ENCODE data around the gene PTPRJ. TPM values are rescaled to one million over a fixed set of nuclear protein-coding genes. Genes with fewer than 3 reads are reported as not detected.
A peak's percentile ranks its signal among the peaks of the same experiment; 100 is the strongest.

The PTPRJ gene
- total RNA-seq, 1 donor from 2014 or later = 1.4 TPM

DNA sequence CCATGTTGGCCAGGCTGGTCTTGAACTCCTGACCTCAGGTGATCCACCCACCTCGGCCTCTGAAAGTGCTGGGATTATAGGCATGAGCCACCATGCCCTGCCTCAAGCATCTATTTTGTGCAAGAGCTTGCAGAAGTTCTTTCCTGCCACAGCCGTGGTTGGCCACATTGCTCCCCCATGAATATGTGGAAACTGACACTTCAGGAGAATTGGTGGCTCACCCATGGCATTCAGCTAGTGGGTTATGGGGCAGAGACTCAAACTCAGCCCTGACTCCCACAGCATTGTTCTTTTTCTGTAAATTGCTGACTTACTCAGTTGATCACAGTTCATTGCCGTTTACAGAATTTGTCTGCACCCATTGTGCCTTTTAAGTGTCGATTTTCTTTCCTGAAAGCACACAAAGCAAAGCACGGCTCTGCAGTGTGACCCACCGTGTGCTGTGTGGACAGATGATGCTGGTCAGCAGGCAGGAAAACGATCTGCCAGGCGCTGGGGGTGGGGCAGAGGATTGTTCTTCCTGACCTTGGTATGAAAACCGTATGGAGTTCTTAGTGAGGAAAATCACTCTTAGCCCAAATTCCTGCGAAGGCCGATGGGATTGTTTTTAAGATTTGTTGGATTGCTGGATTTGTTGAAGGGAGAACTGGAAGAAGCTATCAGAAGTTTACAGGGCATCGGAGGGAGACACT is 115.6 kb downstream of the PTPRJ start:
- DNase-seq = no peak

DNA sequence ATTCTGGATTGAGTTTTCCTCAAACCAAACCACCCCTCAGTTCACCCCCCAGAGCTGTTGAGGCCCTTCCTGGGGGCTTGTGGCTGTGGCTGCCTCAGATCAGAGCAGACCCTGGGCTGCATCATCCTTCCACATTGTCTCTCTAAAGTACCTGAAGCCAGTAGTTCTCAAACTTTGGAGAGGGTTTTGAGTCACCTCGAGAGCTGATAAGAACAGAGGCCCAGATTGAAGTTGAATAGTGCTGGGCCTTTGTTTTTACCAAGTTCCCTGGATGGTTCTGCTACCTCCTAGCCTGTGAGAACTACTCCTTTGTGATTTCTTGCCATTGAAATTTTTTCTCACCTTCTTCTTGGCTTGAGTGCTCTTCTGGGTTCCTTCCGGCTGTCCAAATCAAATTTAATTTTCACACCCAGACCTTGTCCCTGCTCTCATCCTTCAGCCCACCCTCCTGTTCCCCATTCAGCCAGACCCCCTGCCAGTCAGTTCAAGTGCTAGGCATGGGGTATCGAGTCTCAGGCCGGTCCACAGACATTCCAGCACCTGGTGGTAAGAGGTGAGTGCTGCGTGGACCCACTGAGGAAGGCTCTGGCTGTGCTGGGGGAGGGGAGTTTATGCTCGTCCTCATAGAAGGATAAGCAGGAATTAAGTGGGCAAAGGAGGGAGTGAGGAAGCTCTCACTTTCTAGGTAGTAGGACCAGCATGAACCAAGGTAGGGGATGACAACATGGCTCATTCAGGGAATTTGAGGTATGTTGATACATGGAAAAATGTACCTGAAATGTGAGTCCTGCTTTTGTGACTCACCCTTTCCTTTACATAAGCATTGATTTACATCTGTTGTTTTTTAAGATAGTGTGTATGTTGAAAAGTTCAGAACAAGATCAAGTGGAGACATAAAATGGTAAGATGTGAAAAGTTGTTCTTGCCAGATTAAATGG is 116.5 kb downstream of the PTPRJ start:
- DNase-seq = no peak

DNA sequence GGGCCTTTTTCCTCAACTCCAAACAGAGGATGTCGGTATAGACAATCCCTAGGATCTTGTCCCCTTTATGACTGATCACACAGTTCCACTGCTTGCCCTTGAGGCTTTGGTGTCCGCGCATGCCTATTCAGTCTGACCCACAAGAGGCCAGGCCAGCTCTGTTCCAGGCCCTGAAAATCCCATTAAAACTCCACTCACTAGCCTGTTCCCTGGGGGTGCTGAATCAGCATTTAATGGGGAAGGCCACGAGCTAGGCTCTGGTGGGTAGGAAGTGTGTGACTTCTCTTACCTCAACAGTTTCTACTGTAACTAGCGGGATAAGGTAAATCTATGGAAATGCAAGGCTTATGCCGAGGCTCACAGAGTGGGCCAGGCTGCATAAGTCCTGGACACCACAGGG is 117.7 kb downstream of the PTPRJ start:
- DNase-seq = no peak

DNA sequence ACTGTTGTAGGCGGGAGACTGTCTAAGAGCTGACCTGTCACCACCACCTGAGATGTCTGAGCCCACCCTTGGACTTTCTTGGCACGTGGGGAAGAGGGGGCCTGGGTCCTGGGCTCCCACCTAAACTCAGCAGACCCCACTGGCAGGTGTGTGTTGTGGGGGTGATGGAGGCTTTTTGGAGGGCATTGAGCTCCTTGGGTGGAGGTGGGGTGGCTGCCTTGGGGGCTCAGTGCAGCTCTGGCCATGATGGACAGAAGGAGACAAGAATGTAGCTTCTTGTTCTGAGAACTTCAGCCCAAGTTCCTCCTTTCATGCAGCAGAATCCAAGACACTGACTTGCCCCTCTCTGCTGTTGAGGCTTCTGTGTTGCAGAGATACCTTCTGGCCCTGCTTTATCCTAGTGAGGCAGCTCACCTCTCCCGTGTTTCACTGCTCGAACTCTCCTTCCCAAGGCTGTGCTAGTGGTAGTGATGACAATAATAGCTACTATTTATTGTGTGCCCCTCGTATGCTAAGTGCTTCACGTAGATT is 119.6 kb downstream of the PTPRJ start:
- DNase-seq = no peak

DNA sequence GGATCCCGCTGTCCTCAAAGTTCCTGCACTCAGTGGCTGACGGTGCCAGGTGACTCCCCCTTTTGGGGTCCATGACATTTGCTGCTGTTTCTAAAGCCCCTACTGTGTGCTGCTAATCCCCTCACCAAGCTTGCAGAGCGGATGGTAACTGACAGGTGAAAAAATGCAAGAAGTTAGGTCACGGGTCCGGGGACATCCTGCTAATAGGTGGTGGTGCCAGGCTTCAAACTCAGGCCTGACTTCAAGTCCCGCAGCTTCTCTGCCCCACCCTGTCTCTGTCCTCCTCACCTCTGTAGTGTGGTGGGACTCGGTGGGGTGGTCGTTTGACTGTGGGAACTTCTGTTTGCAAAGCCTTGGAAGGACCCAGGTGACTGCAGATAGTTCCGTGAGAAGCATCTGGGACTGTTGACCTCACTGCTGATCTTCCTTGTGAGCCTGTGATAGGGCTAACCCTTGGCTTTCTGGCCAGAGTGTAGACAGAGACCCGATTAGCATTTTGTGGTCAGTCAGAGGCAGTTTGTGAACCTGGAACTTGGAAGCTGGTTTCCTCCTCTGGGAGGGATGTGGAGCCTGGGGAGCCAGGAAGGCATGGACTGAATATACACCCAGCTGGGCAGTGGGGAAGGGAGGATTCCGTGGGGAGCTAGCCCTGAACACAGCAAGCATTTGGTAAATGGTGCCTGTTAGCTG is 120.8 kb downstream of the PTPRJ start:
- DNase-seq = no peak

DNA sequence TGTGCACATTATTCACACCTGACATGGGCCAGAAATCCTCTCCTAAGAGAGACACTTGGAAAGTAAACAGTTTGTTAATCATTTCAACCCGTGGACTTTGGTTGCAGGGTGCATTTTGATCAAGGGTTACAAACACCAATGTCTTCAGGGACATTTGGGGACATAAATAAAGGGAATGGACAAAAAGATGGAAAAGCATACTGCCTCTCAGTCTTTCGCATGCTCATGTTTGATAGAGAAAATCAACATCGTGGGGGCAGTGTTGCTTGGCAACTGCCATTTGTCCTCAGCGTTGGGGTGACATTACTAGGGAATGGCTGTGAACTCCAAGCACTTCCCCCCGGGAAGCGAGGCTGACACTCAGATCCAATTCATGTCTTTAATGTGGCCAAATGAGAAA is 121.6 kb downstream of the PTPRJ start:
- DNase-seq = no peak

DNA sequence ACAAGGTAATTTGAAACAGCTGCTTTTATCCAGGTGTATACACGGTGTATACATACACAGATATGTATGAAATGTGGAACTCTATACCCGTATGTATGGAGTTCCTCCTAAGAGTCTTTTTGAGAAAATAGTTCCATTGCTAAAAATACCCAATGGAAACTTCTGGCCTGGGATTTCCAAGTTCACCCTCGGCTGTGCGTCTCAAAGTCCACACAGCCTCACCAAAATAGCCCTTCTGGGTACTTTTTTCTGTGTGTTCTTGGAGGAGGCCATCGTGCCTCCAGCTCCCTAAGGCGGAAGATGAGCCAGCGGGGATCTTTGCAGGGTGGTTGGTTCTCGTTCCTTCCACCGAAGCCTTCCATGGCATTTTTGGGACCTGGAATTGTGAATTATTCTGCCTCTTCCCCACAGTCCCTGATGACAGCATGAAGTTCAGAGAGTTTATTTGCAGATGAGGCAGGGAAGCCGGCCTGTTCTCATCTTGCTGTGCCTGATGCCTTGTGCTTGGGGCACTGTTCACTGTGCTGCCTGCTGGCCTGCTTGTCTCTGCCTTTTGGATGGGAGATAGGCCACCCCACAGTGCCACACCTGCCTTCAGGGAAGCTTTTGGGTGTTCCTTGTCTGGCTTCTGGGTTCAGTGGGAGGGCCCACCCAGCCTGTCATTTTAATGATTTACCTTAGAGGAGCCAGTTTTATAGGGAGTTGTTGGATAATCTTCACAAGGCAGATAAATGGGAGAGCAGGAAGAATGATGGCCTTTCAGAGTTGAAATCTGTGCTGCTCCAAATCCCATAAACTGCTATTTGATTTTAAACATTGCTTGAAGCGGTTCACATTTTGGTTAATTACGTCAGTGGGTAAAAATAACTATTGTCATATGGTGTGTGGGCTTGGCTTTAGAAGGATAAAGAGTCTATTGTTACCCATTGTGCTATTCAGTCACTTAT is 123.5 kb downstream of the PTPRJ start:
- no peak for DNase-seq

DNA sequence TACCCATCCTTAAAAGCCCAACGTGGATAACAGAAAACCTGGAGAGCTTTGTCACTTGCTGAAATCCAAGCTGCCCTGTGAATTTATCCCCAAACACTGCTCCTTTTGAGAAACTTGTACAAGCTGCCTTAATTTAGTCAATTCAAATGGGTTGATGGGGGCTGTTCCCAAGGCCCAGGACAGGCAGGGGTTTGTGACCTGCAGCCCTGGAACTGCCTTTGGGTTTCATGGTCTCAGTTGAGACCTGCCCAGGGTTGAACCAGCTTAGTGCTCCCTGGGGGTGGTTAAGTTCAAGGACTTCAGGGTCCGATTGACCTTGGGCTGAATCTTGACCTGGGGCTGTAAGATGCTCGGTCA is 124.2 kb downstream of the PTPRJ start:
- no peak for DNase-seq

DNA sequence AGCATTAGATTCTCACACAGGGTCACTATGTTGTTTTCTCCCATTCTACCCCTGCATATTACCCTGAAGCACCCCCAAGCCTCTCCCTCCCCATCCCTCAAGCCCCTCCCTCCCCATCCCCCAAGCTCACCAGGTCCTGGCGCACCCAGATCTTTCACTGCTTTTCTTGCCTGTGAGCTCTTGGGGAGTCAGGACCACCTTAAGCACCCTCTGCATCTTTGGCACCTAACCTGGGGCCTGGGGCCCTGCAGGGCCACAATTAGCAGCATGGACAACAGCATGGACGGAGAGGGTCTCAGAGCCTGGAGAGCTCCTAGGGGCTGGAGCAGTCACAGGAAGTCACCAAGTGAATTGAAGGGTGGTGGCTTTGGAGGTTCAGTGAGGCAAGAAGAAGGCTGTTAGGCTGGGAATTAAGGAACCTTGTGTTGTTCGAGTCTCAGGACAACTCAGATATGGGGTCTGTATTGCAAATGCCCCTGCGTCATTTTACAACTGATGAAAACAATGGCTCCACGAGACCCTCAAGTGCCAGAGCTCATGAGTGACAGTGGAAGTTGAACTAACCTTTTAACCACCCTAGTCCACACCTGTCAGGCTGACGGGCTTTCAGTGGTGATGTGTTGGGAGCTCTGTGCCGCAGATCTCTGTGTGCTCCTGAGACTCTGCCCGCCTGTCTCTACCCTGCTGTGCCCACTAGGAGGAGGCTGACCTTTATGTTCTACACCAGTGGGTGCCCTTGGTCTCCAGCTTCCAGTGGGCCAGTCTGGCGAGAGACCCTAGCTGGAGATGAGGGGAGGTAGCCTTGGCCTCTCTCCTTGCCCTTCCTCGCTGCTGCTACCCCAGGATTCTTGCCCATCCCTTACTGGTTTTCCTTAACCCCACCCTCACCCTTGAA is 125.0 kb downstream of the PTPRJ start:
- DNase-seq = no peak

DNA sequence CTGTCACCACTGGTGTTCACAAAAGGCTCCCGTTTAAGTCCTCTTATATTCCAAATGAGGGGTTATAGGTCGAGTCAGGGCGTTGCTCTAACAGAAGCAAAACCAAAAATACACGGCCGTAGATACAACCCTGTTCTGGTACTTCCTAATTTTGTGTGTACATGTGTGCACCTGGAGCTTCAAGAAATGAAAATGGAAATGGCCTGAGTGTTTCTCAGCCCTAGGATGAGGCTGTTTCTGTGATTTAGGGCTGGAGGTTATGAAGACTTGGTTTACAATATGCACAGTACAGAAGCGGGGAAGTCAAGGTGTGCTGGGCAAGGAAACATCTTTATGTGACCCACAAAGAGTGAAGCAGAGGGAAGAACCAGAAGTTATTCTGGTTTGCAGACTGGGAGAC is 125.8 kb downstream of the PTPRJ start:
- no peak for DNase-seq

DNA sequence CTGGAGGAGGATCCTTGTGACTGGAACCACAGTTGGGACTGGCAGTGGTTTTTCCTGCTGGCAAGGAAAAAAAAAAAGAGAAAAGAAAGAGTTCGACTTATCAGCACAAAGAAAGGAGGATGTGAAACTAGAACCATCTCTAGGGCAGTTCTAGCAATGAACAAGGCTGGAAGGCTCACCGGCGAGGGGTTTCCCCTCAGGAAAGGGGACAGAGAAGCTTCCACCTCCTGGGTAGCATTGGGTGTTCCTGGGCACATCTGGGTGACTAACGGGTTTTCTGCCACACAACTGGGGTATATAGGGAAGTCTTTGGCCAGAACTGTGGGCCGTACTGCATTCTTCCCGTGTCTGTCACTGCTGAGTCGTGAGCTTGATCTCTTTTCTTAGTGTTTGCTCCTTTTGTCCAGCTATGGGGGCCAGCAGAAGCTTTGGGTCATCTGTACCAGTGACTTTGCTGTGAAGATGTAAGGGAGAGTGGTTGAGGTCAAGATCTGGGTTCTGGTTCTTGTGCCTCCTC is 126.9 kb downstream of the PTPRJ start:
- DNase-seq = no peak

DNA sequence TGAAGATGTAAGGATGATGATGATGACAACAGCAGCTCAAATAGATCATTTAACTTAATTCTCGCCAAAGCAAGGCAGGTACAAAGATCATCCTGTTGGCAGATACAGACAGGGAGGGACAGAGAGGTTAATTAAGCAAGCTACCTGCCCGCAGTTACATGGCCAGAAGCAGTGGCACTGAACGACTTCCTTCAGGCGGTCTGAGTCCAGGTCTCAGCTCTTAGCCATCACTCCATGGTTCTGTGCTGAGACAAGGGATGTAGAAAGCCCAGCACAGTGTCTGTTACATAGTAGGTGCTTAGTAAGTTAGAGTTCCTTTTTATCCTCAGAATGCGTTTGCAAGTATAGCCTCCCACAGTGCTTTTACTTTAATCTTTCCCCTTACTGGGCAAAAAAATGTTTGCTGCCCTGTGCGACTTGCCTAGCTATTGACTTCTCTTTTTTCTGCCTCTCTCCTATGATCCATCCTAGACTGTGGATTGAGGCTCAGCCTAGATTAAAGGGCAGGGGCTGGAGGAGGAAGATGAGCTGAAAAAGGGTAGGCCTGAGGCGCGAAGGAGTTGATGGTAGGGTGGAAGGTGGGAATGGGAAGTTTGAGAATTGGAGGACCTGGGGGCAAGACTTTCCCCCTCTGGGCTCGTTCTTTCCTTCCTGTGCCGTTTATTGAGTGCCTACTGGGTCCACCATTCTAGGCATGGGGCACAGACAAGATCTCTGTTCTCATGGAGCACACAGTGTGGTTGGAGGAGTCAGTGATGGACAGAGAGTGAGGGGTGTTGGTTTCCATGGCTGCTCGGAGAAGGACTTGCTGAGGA is 128.1 kb downstream of the PTPRJ start:
- no peak for DNase-seq

DNA sequence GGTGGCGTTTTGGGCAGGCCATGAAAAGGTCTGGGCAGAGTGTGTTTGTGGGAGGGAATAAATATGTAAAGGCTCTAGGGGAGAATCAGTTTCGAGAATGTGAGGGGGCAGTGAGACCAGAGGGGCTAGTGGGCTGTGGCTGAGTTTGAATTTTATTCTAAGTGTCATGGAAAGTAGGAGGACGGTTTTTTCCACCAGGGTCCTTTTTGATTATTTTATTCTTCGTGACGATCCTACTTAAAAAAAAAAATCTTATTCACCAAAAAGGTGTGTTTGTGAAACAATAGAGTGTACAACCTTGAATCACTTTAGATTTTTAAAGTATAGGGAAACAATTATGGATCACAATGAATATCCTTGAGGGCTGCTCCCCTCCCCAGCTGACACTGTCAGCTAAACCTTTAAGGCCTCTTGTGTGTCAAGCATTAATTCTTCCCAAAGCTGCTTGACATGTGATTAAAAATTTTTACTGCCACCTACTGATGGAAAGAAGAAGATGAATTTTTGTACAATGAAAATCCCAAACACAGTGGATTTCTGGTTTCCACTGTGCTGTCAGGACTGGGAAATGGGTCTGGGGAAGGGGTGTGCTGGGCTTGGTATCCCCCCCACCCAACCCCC is 128.8 kb downstream of the PTPRJ start:
- DNase-seq = peak; percentile 69

DNA sequence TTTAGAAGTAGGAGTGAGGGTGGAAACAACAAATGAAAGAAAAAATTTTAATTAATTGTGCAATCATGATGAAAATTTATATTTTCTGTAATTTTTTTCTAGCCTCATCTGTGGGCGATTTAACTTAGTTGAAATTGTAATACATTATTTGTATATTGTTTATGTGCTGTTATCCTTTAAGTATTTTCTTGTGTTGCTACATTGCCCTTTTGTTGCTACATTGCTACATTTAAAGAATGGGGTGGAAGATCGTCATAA is 130.1 kb downstream of the PTPRJ start:
- DNase-seq = no peak

DNA sequence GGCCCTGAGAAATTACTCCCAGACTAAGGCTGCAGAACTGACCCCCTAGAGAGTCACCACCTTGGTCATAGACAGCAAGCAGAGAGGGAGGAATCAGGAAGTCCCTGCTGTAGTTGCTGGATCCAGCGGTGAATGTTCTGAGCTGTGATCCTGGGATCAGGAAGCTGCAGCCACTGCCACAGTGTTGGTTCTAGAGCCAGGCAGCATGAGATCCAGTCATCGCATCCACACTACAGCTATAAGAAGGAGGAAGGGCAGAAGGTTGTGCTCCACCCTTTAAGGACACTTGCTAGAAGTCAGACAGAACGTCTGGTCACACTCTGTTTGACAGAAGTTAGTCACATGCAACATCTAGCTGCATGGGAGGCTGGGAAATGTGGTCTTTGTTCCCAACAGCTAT is 131.5 kb downstream of the PTPRJ start:
- DNase-seq = no peak

DNA sequence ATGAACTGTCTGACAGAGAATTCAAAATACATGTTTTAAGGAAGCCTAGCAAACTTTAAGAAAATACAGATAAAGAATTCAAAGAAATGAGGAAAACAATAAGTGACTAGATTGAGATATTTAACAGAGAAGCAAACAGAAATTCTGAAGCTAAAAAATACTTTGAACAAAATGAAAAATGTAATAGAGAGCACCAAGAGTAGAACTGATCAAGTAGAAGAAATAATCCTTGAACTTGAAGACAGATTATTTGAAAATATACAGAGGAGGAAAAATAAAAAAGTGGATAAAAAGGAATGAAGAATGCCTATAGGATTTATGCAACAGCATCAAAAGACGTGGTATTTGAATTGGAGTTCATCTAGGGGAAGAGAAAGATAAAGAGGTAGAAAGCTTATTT is 134.4 kb downstream of the PTPRJ start:
- DNase-seq = no peak

DNA sequence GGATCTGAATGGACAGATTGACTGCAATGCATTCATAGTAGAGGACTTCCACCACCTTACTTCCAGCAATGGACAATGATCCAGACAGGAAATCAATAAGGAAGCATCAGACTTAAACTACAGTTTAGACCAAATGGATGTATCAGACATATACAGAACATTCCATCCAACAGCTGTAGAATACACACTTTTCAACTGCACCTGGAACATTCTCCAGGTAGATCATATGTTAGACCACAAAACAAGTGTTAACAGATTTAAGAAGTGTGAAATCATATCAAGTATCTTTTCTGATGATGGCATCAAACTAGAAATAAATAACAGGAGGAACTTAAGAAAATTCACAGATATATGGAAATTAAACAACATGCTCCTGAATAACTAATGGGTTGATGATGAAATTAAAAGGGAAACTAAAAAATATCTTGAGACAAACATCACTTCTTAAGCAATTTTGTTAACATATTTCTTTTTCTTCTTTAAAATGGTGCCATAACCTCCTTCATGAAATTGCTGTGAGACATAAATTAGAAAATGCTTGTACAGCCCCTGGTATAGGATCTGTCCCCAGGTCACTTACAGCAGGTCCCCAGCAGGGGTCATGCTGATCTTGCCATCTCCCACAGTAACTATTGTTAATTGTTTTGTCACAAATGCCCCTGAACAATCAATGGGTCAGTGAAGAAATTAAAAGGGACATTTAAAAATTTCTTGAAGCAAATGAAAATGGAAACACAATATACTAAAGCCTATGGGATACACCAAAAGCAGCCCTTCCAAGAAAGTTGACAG is 136.3 kb downstream of the PTPRJ start:
- peak; percentile 71 for DNase-seq

DNA sequence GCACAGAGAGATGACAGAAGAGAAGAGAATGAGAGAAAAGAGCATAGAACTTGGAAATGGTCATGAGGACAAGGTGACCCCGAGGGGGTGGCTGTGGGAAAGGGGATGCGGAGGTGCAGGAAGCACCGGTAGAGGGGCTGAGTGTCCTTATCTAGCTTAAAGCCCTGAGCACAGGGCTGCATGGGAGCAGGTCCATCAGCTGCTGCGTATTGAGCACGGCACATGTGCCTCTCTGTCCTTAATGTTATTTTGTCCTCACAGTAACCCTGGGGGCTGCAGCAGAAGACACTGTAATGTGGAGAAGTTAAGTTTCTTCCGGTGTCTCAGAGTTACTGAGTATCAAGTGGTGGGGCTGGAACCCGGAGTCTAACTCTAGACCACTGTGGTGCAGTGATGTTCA is 141.9 kb downstream of the PTPRJ start:
- no peak for DNase-seq

DNA sequence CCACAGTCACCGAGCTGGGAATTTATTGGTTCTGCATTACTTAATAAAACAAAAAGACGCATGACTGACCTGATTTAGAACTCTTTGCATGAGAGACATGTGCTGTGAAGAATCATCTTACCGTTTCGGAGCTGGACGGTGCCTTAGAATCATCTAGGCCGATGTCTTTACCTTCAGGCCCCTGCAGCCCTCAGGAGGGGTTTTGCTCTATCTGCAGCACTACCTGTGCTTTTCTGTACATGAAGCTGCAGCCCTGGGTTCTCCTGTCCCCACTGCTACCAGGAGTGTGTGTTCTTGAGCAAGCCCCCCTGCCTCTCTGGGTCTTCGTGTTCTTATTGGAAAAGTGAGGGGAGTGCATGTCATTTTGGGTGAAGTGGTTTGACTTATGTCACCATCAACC is 142.3 kb downstream of the PTPRJ start:
- no peak for DNase-seq

Measured in dermis blood vessel endothelial cell (primary cell).